H54 (cell line): ENCODE measurements around the gene LAMA2.
"Not testable (repeated sequence)": the region's sequence is repeated elsewhere in the genome, so short reads cannot be mapped to it uniquely, and the experiment has no call there.

Experiments
- DNase-seq: peaks from one replicate; pipeline ENCODE4 v3.0.0; 2011; ENCODE audit warnings: low spot score, mixed read lengths; ENCODE audit not compliant: insufficient read length
- FAIRE-seq: peaks from 3 replicates; lab custom pipeline; 2011; peaks lifted over from hg19 to GRCh38; lab: Jason Lieb, UNC
- POLR2A ChIP-seq: IDR thresholded peaks from 2 replicates; pipeline ENCODE4 v1.6.1; 2011; ENCODE audit warnings: low read depth, mild to moderate bottlenecking, low read length

Gene LAMA2

DNA sequence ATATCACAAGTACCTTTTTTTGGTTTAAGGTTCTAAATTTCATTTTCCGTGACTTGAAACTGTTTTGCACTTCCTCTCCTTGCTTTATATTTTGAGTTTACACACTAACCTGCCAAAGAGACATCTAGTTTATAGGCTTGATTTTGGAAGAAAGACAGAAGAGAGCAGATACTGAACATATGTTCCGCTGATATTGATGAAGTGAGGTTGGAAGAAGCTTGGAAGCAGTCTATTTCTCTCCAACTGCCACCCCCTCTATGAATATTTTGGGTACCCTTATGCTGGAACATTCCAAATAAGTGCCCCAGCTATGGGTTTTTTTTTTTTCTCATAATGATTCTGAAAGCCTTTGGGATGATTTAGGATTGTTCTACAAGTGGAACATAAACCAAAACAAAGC, 150.6 kb downstream of the LAMA2 start:
- FAIRE-seq (no peak), DNase-seq (no peak)
- no peak for TF ChIP-seq POLR2A

DNA sequence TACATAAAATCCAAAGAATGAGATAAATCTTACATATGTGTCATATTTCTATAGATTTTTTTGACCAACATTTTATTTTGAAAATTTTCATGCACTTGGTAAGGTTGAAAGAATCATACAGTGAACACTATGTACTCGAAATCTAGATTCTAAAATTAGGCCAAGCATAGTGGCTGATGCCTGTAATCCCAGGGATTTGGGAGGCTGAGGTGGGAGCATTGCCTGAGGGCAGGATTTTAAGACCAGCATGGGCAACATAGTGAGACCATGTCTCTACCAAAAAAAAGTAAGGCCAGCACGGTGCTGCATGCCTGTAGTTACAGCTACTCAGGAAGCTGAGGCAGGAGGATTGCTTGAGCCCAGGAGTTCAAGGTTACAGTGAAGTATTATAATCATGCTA, 158.6 kb downstream of the LAMA2 start:
- no peak for TF ChIP-seq POLR2A
- FAIRE-seq, result no peak
- no peak for DNase-seq

- FAIRE-seq, result no peak
- no peak for DNase-seq
These were observed 163.6 kb downstream of the LAMA2 start for GRCh38 chr6:129046526-129046925.

GRCh38 chr6:129047834-129048233, 164.9 kb downstream of the LAMA2 start:
- FAIRE-seq (no peak), DNase-seq (no peak)
- TF ChIP-seq POLR2A, result no peak

More at GRCh38 chr6:129046526-129046925, 163.6 kb downstream of the LAMA2 start:
- TF ChIP-seq POLR2A, result no peak

DNA sequence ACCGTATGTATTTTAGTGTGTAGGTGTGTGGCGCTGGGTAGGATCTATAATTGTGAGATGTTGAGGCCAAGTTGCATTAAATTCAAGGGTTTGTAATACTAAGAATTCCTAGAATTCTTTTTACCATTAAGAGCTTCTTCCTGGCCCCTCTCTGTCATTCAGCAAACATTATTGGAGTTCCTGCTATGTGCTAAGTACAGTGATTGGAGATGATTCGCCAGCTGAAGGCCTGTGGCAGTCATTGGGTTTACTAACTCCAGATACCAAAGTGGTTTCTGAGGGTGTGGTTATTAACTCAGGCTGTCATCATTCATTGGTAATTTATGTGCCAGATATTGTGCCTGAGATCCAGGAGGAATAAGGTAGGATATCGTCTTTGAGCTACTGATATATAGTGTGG, 167.1 kb downstream of the LAMA2 start:
- DNase-seq (no peak), FAIRE-seq (no peak)
- TF ChIP-seq POLR2A, result no peak

GRCh38 chr6:129053143-129053542, 170.2 kb downstream of the LAMA2 start:
- not testable (repeated sequence) for DNase-seq, FAIRE-seq

DNA sequence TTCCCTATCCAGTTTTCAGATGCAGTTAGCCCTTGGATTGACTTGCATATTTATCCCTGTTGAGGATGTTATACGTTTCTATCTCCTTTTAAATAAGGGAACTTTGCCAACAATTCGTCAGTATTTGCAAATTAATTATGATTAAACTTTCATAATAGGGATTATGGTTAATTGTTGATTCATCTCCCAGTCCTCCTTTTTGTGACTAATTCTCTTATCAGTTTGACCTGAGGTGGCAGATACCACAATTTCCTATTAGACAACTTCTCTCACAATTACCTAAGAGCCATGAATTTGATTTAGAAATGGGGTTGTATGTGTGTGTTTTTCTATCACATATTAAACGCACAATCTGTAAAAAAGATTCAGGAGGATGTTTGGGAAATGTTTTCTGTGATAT, 172.9 kb downstream of the LAMA2 start:
- FAIRE-seq, result no peak
- DNase-seq, result no peak
- TF ChIP-seq POLR2A, result no peak

GRCh38 chr6:129059650-129060049, 176.7 kb downstream of the LAMA2 start:
- TF ChIP-seq POLR2A, result no peak
- FAIRE-seq (no peak), DNase-seq (no peak)

DNA sequence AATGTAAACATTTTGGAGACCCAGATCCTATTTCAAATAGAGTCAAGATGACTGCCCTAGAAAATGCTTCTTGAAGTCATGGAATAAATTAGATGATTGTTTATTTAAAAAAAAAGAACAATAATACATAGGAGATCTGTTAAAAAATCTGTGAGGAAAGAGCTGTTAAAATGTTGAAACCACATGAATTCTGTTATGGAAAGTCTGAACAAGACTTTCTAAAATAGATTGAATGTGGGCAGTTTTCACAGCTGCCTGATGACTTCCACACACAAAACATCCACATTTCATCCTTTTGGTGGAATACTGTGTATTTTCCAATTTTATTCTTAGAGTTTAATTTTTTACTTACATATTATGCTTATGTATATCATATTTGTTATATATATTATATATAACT, 186.1 kb downstream of the LAMA2 start:
- TF ChIP-seq POLR2A, result no peak
- DNase-seq, result no peak
- FAIRE-seq, result no peak

DNA sequence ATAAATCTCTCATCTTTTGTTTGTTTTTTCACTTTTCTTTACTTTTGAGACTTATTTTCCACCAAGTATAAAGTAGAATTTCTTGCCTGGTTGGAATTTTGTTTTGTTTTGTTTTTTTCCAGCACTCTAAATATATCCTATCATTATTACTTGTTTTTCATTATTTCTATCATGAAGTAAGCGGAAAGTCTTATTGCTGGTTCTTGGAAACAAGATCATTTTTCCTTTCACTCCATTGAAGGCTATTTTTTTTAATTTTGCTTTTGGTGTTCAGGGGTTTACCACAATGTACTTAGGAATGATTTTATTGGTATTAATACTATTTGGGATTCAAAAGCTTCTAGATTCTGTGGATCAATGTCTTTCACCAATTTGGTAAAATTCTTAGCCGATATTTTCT, 190.1 kb downstream of the LAMA2 start:
- FAIRE-seq (no peak), DNase-seq (no peak)
- TF ChIP-seq POLR2A, result no peak

DNA sequence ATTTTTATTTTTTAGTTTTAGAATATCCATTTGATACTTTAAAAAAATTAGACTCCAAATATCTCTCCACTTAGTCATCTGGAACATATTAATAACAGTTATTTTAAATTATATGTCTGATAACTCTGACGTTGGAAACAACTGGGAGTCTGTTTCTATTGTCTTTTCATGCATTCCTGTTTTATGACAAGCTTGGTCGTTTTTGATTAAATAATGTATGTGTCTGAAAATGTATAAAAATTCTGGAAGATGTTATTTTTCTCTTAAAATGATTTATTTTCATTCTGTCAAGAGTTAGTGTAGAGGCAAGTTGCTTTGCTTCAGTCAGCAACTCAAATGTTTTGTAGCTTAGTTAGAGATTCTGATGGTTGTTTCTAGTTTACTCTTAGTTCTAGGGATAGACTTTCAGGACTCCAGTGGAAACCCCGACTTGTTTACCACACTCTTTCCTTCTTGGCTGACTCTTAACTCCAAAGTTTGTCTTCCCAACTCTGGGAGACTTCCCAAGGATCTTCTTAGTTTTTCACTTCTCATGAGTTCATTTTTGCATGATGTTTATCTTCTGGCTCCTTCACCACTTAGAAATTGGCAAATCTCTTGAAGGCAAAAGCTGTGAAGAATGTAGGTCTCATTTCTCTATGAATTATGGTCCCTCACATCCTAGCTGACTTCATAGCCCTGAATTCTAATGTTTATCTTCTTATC, 190.9 kb downstream of the LAMA2 start:
- DNase-seq (no peak), FAIRE-seq (no peak)
- TF ChIP-seq POLR2A, result no peak

GRCh38 chr6:129084406-129084805, 201.5 kb downstream of the LAMA2 start:
- FAIRE-seq (no peak), DNase-seq (no peak)
- TF ChIP-seq POLR2A, result no peak

- DNase-seq, FAIRE-seq: not testable (repeated sequence)
These were observed 205.5 kb downstream of the LAMA2 start for GRCh38 chr6:129088481-129088880.

GRCh38 chr6:129089357-129089756, 206.4 kb downstream of the LAMA2 start:
- DNase-seq (no peak), FAIRE-seq (no peak)
- no peak for TF ChIP-seq POLR2A

GRCh38 chr6:129094147-129094546, 211.2 kb downstream of the LAMA2 start:
- FAIRE-seq (no peak), DNase-seq (no peak)
- no peak for TF ChIP-seq POLR2A
